ENCODE data around the gene INHBC.
"Not testable (repeated sequence)": the region's sequence is repeated elsewhere in the genome, so short reads cannot be mapped to it uniquely, and the experiment has no call there.

Gene INHBC

DNA sequence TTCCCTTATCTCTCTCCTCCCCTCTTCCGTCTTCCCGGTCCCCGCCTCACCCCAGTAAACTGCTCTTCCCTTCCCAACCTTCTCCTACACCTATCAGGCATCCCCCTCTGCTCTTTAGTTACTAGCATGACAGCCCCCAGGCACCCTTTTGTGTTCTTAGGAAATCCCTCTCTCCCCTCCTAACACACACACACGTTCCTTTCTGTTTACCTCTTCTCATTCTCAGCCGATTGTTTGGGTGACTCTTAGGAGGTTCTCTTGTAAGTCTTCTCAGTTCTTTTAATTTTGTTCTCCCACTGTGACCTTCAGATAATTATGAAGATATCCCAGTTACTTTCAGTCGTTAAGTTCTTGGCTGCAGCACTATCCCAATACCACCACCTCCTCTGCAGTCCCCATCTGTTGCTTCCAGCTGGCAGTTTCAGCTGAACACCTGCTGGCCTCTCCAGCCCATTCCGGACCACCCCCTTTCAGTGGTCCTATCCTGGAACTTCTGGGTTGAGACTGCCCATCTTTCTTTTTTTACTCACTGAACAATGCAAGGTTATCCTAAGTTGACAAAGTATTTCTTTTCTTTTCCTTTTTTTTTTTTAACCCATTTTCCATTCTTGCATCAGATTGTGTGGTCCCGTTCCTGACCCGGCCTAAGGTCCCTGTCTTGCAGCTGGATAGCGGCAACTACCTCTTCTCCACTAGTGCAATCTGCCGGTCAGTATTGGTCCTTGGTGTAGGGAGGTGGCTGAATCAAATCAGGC is 54.0 kb downstream of the INHBC start:
- no peak for DNase-seq

DNA sequence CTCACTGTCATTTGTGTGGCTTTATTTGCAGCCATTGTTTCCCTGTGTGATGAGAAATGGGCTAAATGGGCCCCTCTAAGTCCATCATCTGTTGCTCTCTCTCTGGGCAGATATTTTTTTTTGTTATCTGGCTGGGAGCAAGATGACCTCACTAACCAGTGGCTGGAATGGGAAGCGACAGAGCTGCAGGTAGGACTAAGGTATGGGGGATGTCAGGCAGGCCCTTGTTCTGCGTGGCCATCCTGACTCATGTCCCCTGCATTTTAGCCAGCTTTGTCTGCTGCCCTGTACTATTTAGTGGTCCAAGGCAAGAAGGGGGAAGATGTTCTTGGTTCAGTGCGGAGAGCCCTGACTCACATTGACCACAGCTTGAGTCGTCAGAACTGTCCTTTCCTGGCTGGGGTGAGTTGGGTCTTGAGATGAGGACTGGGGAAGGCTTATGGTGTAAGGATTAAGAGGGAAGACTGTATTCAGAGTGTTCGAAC is 54.6 kb downstream of the INHBC start:
- DNase-seq: no peak

DNA sequence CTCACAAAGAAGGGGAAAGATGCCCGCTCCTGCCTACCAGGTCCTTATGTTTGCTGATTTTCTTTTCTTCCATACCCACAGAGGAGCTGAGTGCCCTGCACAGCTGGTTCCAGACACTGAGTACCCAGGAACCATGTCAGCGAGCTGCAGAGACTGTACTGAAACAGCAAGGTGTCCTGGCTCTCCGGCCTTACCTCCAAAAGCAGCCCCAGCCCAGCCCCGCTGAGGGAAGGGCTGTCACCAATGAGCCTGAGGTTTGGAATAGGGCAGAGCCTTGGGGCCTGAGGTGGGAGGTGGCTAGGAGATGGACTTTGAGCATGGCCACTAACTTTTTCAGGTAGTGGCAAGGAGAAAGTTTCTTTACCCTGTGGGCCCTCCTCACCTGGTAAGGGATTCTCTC is 55.5 kb downstream of the INHBC start:
- DNase-seq: no peak

DNA sequence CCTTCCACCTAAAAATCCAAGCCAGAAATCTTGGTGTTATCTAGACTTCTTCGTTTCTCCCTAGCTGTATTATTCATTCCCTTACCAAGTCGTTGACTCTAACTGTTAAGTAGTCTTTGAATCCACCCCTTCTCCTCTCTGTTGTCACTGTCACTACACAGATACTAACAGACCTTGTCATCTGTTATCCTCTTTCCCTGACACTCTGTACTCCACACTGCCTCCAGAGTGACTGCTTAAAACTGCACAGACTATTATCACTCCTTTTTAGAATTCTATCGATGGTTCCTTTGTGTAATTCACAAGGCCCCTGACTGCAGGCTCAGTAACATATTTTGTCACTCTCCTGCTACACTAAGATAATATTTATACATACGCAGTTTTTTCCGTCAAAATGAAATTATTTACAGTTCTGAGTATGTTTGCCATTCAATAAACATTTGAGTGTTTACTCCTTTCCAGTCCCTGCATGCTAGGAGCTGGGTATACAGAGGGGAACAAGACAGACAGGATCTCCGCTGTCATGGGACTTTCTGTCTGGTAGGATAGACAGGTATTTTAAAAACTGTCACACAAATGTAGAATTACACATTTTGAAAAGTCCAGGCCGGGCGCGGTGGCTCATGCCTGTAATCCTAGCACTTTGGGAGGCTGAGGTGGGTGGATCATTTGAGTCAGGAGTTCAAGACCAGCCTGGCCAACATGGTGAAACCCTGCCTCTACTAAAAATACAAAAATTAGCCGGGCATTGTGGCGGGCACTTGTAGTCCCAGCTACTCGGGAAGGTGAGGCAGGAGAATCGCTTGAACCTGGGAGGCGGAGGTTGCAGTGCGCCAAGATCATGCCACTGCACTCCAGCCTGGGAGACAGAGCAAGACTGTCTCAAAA is 57.1 kb downstream of the INHBC start:
- no peak for DNase-seq

DNA sequence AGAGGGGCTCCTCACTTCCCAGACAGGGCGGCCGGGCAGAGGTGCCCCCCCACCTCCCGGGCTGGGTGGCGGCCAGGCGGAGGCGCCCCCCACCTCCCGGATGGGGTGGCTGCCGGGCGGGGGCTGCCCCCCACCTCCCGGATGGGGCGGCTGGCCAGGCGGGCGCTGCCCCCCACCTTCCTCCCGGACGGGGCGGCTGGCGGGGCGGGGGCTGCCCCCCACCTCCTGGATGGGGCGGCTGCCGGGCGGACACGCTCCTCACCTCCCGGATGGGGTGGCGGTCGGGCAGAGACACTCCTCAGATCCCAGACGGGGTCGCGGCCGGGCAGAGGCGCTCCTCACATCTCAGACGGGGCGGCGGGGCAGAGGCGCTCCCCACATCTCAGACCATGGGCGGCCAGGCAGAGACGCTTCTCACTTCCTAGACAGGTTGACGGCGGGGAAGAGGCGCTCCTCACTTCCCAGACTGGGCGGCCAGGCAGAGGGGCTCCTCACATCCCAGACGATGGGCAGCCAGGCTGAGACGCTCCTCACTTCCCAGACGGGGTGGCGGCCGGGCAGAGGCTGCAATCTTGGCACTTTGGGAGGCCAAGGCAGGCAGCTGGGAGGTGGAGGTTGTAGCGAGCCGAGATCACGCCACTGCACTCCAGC is 60.6 kb downstream of the INHBC start:
- not testable (repeated sequence) for DNase-seq

DNA sequence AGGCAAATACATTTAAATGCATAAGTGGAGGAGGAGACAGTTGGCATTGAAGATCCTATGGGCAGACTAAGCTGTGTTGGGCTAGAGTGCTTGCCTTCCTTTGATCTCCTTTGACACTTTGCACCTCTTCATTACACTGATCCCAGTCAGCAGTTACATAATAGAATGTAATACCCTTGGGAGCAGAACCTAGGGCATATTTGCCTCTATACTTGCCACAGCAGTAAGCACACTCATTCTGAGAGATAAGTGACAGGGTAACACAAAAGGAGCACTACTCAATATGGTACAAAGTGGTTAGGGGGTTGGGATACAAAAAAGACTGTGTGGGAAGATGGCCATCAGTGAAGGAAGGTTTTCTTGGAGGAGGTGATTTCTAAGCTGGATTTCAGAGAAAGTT is 62.2 kb downstream of the INHBC start:
- DNase-seq: no peak

DNA sequence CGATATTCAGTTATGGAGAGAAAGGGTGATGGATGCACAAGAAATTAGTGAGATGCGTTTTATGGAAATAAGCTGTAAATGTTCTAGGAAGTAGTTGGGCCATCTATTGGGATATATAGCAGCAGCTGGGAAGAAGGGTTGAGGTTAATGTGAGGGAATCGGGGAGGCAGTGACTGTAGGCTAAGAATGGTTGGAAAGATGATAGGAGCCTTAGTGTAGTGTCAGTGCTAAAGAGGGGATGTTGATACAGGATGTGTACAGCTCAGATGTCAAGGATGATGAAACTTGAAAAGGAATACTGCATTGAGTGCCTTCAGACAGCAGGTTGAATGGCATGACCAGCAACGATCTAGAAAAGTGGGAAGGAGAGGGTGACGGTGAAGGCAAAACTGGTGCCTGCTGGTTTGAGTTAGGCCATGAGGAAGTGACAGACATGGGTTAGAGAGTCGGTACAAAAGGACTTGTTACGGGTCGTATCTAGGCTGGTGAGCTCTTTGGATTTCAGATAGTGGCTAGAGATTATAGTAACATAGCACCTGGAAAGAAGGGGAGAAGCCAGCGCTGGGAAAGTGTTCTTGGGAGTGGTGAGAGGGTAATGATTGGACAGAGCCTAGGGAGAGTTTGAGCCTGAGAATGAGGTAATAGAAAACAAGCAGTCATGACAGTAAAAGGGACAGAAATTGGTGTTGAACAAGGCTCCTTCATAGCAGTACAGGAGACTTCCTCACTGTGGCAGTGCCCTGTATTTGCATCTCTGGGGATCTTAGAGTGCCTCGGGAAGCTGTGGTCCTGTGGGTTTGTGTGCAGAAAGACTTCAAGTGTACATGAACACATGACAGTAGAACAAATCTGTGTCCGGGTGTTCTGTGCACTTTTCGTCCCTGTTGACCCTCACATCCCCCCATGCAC is 62.9 kb downstream of the INHBC start:
- DNase-seq: no peak

DNA sequence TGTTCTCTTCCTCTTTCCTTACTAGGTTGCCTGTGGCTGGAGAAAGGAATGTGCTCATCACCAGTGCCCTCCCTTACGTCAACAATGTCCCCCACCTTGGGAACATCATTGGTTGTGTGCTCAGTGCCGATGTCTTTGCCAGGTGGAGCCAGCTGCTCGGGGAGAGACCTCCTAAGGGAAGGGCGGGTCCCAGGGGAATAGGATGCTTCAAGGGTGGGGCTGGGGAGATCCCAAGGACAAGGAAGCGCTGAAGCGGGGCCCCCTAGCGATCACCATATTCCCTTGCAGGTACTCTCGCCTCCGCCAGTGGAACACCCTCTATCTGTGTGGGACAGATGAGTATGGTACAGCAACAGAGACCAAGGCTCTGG is 63.5 kb downstream of the INHBC start:
- no peak for DNase-seq

DNA sequence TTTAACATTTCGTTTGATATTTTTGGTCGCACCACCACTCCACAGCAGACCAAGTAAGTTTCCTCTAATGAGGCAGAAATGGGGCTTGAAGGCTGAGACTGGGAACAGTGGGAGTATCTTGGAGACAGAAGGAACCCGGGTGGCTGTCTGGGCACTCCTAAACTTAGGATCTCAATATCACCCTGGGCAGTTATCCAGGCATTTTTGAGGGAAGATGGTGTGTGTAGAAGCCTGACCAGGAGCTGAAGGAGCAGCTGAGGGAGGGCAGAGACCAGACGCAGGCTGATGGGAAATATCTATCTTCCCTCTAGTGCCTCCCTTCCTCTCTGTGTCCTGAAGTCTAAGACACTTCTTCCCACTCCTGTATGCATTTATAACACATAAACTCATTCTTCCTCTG is 64.0 kb downstream of the INHBC start:
- no peak for DNase-seq

DNA sequence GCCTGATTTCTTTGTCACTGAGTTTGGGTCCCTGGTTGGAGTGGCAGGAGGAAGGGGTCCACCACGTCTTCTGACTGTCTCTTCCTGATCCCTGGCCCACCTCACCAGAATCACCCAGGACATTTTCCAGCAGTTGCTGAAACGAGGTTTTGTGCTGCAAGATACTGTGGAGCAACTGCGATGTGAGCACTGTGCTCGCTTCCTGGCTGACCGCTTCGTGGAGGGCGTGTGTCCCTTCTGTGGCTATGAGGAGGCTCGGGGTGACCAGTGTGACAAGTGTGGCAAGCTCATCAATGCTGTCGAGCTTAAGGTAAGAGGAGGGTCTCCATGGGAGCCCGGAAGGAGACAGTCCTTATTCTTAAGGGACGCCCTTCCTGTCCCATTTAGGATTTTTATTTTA is 65.6 kb downstream of the INHBC start:
- DNase-seq: no peak

Measured in cerebellar nuclear complex (tissue), 1 donor.